Activated T-helper 1 cell treated with Interleukin-2 at 50 U/mL for 16 hours (primary cell): ENCODE data around the gene ELOF1.
A peak's percentile ranks its signal among the peaks of the same experiment; 100 is the strongest.

Experiments
- DNase-seq: peaks from one replicate; pipeline ENCODE4 v3.0.0-alpha.2; 2020; ENCODE audit warnings: low read depth

ELOF1 gene

DNA sequence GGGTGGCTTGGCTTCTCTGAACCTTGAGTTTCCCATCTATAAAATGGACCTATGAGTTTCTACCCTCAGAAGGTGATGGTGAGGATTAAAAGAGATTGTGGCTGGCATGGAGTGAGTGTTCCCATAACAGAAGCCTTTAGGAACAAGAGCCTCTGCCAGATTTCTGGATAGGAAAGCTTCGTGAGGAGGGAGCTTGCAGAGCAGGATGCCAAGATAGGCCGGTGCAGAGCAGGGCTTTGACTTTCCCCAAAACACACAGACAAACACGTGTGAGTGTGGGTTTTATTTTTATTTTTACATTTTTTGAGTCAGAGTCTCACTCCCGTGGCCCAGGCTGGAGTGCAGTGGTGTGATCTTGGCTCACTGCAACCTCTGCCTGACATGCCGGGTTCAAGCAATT lies 24.1 kb downstream of the ELOF1 start:
- DNase-seq = no peak

DNA sequence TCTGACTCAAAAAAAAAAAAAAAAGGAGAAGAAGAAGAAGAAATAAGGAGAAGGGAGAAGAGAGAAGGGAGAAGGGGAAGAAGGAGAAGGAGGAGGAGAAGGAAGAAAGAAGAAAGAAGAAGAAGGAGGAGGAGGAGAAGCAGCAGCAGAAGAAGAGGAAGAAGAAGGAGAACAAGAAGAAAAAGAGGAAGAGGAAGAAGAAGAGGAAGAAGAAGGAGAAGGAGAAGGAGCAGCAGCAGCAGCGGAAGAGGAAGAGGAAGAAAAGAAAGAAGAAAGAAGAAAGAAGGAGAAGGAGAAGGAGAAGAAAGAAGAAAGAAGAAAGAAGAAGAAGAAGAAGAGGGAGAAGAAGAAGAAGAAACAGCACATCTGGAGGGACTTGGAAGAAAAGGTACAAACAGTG lies 24.5 kb downstream of the ELOF1 start:
- no peak for DNase-seq

DNA sequence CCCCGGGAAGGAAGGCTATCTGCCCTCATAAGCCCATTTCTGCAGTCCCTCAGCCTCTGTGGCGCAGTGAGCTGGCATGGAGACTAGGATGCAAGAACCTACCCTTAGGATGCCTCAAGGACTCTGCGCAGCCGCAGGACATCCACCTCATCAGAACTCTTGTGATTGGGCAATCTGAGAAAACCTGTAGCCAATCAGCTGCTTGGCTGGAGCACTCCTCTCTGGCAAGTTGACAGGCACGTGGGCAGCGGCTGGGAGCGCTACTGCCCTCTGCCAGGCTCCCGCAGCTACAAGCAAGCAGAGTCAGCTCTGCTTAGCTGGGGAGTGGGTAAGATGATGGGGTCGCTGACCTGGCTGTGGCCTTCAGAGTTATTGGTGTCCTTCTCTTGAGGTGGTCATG lies 28.6 kb downstream of the ELOF1 start:
- no peak for DNase-seq

DNA sequence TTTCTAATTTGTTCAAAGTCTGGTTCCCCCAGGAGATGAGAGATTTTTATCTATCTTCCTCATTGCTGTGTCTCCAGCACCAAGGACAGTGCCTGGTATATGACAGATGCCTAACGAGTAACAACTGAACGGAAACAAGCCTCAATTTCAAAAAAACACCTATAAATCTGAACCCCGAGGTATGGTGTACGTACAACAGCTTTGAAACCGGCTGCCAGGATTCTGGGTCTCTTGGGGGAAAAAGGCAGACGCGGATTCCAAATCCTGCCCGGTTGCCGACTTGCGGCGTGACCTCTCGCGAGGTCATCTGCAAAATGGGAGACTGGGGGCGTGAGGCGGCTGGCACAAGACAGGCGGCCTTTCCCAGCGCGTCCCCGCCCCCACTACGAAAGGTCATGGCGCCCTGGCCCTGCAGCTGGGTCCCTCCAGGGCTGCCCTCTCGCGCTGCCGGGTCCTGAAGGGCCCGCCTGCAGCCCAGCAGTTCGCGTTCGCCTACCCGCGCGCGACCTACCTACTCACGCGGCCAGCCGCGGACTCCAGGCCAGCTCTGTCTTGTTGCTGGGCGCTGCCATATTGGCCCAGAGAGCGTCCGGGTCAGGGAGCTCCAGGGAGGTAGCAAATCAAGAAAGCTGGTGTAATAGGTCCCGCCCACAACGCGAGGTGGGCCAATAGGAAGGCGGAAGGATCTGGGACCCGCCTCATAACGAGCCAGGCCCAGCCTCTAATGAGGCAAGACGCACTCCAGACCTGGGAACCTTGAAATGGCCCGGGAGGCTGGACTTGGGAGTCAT lies 30.3 kb downstream of the ELOF1 start, which contains the start of gene ECSIT:
TSS of gene ECSIT (minus strand) at position 584 of the 791 bp plus-strand sequence. CDS start 9,964 bp downstream, outside the sequence.
- DNase-seq = peak; percentile 80

DNA sequence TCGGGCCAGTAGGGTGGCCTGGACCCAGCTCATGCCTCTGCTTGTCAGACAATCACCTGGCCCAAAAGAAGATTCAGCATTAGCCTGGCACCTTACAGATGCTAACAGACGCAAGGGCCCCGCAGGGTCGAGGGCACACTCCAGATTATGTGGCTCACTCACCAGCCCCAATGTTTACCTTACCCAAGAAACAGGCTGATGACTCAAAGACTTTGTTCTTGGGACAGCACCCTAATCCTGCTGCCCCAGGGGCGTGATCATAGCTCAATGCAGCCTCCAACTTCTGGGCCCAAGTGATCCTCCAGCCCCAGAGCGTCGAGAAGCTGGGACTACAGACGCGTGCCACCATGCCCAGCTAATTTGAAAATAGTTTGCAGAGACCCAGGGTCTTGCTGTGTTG lies 39.9 kb downstream of the ELOF1 start:
- no peak for DNase-seq

DNA sequence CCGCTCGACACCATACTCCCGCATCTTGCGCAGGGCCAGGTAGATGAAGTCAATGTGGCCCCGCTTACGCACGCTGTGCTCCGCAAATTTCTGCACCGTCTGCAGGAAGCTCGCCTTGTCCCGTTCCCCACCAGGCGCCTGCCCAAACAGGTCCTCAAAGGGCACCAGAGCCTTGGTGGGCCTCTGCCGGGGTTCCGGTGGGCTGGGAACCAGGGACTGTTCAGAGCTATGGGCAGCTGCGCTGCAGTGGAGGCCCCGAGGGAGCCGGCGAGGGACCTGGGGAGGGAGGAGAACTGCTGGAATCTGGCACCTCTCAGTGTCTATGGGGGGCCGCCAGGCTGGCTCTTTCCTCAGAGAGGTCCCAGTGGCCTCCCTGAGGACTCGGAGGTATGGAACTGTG lies 45.1 kb downstream of the ELOF1 start:
- no peak for DNase-seq

DNA sequence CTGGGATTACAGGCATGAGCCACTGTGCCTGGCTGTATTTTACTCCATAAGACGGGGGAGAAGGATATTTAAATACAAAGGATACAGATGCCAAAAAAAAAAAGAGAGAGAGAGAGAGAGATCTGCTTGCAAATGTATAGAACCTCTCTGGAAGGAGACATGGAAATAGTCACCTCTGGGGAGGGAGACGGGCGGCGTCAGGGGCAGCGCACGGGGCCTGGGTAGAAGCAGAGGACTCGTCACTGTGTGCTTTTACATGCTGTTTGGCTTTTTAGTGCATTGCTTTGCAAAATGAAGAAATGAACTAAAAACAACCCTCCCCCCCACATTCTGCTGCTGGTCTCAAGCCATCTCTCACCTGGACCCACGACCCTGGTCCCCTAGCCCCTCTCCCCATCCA lies 48.6 kb downstream of the ELOF1 start:
- no peak for DNase-seq

DNA sequence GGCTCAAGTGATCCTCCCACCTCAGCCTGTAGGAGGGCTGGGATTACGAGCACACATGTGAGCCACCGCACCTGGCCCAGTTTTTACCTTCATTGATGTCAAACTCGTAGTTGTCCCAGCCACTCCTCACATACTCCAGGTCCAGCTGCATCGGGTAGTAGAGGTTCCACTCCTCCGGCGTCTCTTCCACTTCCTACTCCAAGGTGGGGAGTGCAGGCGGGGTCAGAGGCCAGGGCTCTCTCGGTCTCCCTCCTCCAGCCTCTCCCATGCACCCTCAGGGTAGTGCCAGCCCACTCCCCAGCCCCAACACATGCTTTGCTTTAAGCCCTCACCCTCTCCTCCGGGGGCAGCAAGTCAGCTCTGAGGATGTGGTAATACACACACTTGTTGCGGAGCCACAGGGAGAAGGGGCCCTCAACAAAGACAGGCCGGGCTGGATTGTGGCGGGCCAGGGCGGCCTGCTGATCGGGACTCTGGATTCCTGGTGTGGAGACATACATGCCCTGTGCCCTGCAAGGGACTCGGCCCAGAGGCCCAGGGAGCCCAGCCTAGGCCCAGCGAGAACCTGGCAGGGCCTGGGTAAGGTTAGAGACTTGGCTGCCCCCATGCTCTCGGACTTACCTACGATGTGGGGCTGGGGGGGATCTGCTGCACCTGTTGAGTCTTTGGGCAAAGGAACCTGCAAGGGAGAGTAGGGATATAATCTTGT lies 51.5 kb downstream of the ELOF1 start:
- DNase-seq = no peak

DNA sequence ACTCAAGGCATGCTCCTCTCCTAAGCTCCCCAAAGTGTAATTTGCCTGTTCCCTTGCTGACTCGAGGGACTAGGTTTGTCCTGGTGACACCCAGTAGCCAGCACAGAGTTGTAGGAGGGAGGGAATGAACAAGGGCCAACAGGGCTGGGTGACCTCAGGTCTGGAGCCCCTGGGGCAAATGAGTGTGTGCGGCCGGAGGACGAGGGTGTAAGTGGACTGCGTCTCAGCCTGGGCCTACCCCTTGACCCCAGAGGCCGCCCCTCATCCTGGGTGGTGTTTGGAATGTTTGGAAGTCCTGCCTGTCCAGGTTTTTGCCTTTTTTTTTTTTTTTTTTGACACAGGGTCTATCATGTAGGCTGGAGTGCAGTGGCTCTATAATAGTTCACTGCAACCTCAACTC lies 52.1 kb downstream of the ELOF1 start:
- DNase-seq = no peak

DNA sequence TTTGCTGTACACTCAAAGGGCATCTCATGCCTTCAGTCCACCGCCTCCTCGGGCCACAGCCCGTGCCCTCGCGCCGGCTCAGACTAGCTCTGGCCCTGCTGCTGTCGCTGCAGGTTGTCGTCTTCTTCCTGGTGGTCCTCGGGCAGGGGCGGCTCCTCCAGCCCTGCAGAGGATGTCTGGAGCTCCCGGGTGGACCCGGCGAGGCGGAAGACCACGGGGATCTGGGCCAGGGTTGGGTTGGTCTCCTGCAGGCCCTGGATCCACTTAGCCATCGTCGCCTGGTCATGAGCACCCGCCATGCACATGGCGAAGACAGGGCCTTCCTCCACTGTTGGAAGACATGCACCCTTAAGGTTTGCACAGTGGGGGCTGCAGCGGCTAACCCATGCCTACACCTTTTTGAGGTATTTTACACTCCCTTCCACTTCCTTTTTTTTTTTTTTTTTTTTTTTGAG lies 52.9 kb downstream of the ELOF1 start:
- no peak for DNase-seq

DNA sequence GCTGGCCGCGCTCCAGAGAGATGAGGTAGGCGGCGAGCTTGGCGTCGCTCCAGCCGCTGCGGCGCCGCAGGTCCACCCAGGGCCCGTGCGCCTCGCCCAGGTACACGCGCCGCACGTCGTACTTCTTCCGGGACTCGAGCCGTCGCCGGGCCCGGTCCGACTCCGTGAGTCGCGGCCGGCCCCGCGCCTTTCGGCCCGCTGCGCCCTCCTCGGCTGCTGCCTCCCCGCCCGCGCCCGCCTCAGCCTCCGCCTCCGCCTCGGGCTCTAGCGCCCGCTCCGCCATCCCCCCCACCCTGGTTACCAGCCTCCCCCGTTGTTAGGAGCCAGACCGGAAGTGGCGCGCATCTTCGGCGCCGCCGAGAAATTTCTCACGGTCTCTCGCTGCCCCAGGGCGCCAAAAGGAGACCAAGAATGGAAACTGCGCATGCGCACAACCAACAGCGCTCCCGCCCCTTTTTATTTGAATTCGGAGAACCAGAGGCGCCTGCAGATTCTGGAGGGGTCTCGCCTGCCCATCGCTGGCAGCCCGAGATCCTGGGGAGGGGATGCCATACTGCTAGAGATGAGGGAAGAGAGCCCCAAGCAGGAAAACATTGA lies 53.4 kb downstream of the ELOF1 start, which contains the start of gene ZNF653:
TSS of gene ZNF653 (minus strand) at position 336 of the 597 bp plus-strand sequence. CDS start at position 283, 53 bp downstream.
- DNase-seq = peak; percentile 91

DNA sequence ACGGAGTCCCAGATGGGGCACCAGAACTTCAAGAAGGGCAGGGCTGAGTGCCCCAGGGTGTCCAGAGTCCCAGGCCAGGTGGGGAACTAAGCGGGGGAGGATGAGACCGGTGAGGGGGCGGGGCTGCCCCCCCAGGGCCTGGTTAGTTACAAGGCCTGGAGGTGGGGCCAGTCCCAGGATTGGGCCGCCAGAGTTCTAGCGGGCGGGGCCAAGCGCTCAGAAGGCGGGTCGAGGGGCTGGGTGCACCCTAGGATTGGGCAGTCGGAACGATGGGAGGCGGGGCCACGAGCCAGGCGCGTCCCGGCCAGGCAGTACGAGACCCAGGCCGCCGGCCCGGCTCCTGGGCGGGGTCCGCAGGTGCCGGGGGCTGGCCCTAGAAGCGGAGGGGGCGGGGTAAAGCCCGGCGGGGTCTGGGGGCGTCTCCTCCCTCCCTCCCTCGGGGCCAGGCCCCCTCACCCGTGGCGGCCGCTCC lies 54.0 kb downstream of the ELOF1 start:
- DNase-seq = peak; percentile 91

DNA sequence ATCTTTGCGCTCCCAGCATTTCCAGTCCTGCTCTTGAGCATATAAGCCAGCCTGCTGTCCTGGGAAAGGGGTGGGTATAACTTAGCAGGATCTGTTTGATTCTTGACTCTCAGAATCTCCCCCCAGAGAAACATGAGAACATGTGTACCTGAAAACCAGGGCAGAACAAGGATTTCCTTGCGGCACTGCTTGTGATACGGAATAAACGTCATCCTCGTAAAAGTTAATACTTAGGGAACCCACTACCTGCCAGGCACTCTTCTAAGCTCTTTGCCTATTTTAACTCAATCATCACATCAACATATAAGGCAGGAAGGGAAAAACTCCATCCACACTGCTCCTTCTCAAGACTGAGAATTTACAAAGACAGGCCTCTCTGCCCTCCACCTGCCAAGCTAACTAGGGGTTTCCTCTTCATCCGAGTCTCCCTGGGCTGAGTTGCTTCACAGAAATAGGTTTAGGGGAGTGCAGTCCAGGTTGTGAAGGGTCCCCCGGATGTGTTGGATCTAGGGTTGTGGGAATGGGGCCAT lies 54.5 kb downstream of the ELOF1 start:
- DNase-seq = no peak
